ENCODE measurements around the gene CALN1. TPM values are rescaled to one million over a fixed set of nuclear protein-coding genes. Genes with fewer than 3 reads are reported as not detected.

CALN1 gene
- polyA plus RNA-seq, 1 donor (not counting 4 experiments of a cell fraction or from before 2014, with no cell fraction given): not detected

DNA sequence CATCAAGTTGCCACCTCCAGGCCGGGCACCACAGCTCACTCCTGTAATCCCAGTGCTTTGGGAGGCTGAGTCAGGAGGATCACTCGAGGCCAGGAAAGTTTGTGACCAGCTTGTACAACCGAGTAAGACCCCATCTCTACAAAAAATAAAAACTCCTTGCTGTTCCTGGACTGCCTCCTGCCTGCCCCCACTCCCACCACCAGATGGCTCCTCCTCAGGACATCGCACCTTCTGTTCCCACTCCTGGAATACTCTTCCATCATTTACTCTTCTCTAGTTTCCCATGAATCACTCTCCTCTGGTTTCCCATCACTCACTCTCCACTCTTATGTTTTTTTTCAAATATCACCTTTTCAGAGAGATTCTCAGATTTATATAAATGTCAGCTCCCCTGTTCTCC lies 540.7 kb downstream of the CALN1 start:
- H3K9ac ChIP-seq (ENCODE audit: control insufficient read depth, extremely low read depth, insufficient read depth, low read length): no peak overlapping the region
- no peaks in the 10 kb centered on the region for H3K9me3 ChIP-seq (ENCODE audit: control insufficient read depth, low read depth, low read length)
- H4K20me1 ChIP-seq (ENCODE audit: control insufficient read depth, extremely low read depth, insufficient read depth, low read length): no peaks in the 10 kb centered on the region
- FAIRE-seq (no peak), DNase-seq (ENCODE audit: low read depth, low spot score) (no peak)
- peak in 1 of 3 experiments; percentile 39 for TF ChIP-seq CTCF (optimal IDR thresholded peaks at IDR 0.05 in 1 of 3, IDR thresholded peaks at IDR 0.05 in 1 of 3, conservative IDR thresholded peaks at IDR 0.05 in 1 of 3; ENCODE audit: extremely low read depth in 1 of 3, insufficient read depth in 2 of 3, low read length in 3 of 3)
- TF ChIP-seq EZH2 (IDR thresholded peaks at IDR 0.05; ENCODE audit: low read length): no peak
- no peaks in the 10 kb centered on the region for H3K27me3 ChIP-seq (ENCODE audit: control insufficient read depth, extremely low read depth, insufficient read depth, low read length)
- H3K4me3 ChIP-seq (ENCODE audit: control insufficient read depth in 2 of 3, extremely low read depth in 1 of 3, insufficient read depth in 2 of 3, low read depth in 1 of 3, low read length in 3 of 3): no peak overlapping the region
- H3K27ac ChIP-seq (ENCODE audit: control insufficient read depth, insufficient read depth, low read length): no peak overlapping the region
- H3K36me3 ChIP-seq (ENCODE audit: control insufficient read depth in 2 of 2, extremely low read depth in 1 of 2, insufficient read depth in 2 of 2, low read length in 2 of 2): no peaks in the 10 kb centered on the region
- H3K9me1 ChIP-seq (ENCODE audit: control insufficient read depth, extremely low read depth, insufficient read depth, low read length): no peaks in the 10 kb centered on the region
- no peak overlapping the region for H2AFZ ChIP-seq (ENCODE audit: control insufficient read depth, low read length)
- H3K4me1 ChIP-seq (ENCODE audit: control insufficient read depth, extremely low read depth, insufficient read depth, low read length): peaks cover 6% of the 10 kb centered on the region
- no peak overlapping the region for H3K4me2 ChIP-seq (ENCODE audit: control insufficient read depth, extremely low read depth, insufficient read depth, low read depth, low read length)
- dilution Hi-C loops (cut with MboI; ENCODE audit: extremely low pct_ligation_motif_present, low sequenced_read_pairs): no loop called here
- no peaks in the 10 kb centered on the region for H3K79me2 ChIP-seq (ENCODE audit: control insufficient read depth, insufficient read depth, low read length)

- TF ChIP-seq CTCF (optimal IDR thresholded peaks at IDR 0.05 in 1 of 3, IDR thresholded peaks at IDR 0.05 in 1 of 3, conservative IDR thresholded peaks at IDR 0.05 in 1 of 3; ENCODE audit: extremely low read depth in 1 of 3, insufficient read depth in 2 of 3, low read length in 3 of 3) (no peak), EZH2 (IDR thresholded peaks at IDR 0.05; ENCODE audit: low read length) (no peak)
- no peak overlapping the region for H3K4me3 ChIP-seq (ENCODE audit: control insufficient read depth in 2 of 3, extremely low read depth in 1 of 3, insufficient read depth in 2 of 3, low read depth in 1 of 3, low read length in 3 of 3)
- no peaks in the 10 kb centered on the region for H3K9me1 ChIP-seq (ENCODE audit: control insufficient read depth, extremely low read depth, insufficient read depth, low read length)
- no peak overlapping the region for H3K27ac ChIP-seq (ENCODE audit: control insufficient read depth, insufficient read depth, low read length)
- H3K4me1 ChIP-seq (ENCODE audit: control insufficient read depth, extremely low read depth, insufficient read depth, low read length): peaks cover 6% of the 10 kb centered on the region
- no peaks in the 10 kb centered on the region for H3K79me2 ChIP-seq (ENCODE audit: control insufficient read depth, insufficient read depth, low read length)
- H3K27me3 ChIP-seq (ENCODE audit: control insufficient read depth, extremely low read depth, insufficient read depth, low read length): no peaks in the 10 kb centered on the region
- no peak overlapping the region for H2AFZ ChIP-seq (ENCODE audit: control insufficient read depth, low read length)
- FAIRE-seq (no peak), DNase-seq (ENCODE audit: low read depth, low spot score) (no peak)
- H3K4me2 ChIP-seq (ENCODE audit: control insufficient read depth, extremely low read depth, insufficient read depth, low read depth, low read length): no peak overlapping the region
- no peaks in the 10 kb centered on the region for H3K36me3 ChIP-seq (ENCODE audit: control insufficient read depth in 2 of 2, extremely low read depth in 1 of 2, insufficient read depth in 2 of 2, low read length in 2 of 2)
- H3K9ac ChIP-seq (ENCODE audit: control insufficient read depth, extremely low read depth, insufficient read depth, low read length): no peak overlapping the region
- H4K20me1 ChIP-seq (ENCODE audit: control insufficient read depth, extremely low read depth, insufficient read depth, low read length): no peaks in the 10 kb centered on the region
- dilution Hi-C loops (cut with MboI; ENCODE audit: extremely low pct_ligation_motif_present, low sequenced_read_pairs): no loop called here
- H3K9me3 ChIP-seq (ENCODE audit: control insufficient read depth, low read depth, low read length): no peaks in the 10 kb centered on the region
Measured at GRCh38 chr7:71870812-71871211, 541.3 kb downstream of the CALN1 start.
